Thymus (tissue), 2 donors: Measurements from ENCODE around the gene GNS. TPM values are rescaled to one million over a fixed set of nuclear protein-coding genes. Genes with fewer than 3 reads are reported as not detected.

ENCODE experiments used
- polyA plus RNA-seq: library from polyadenylated mRNA; stranded (reverse); fragments of 200-250 nt; gene quantifications from one replicate; pipeline ENCODE4 v1.2.3, GENCODE V29; 2013
- total RNA-seq: library from RNA; stranded (reverse); fragments of 120-200 nt; gene quantifications from one replicate; pipeline ENCODE4 v1.2.4, GENCODE V29; 2013
- donor health status: healthy.

Gene GNS
- total and polyA plus RNA-seq, 2 donors: 21.2 to 27.2 TPM

Other genes with a start within 250 kb of the GNS start
- 9.4 TPM for gene RASSF3, start 148.9 kb downstream of the GNS start, total RNA-seq
- gene RASSF3, start 148.9 kb downstream of the GNS start, polyA plus RNA-seq: 22.8 TPM
- 0.42 TPM for gene TBC1D30, start 65.2 kb upstream of the GNS start, total RNA-seq
- 0.91 TPM for gene TBC1D30, start 65.2 kb upstream of the GNS start, polyA plus RNA-seq